Testis (tissue), 2 donors: ENCODE measurements around the gene NOP58.

Source experiments
- POLR2A ChIP-seq: fragments of 450-650 bp; IDR thresholded peaks from one replicate; pipeline ENCODE4 v1.6.1; 2017; ENCODE audit warnings: antibody characterized with exemption, mild to moderate bottlenecking, moderate library complexity
- TF ChIP-seq, protein P1 (sequence below), 3 experiments: fragments of 450-650 bp in 2 of 3; fragments of 200-600 bp in 1 of 3; sonication (generic) in 1 of 3; IDR thresholded peaks; one replicate each; pipeline ENCODE4 v1.5.1; 2016 to 2019; ENCODE audit warnings: antibody characterized with exemption in 3 of 3, mild to moderate bottlenecking in 2 of 3, moderate library complexity in 1 of 3

GRCh38 chr2:202270487-202270886 lies 4.9 kb downstream of the NOP58 start:
- no peak for TF ChIP-seq POLR2A
- TF ChIP-seq, protein P1, sequence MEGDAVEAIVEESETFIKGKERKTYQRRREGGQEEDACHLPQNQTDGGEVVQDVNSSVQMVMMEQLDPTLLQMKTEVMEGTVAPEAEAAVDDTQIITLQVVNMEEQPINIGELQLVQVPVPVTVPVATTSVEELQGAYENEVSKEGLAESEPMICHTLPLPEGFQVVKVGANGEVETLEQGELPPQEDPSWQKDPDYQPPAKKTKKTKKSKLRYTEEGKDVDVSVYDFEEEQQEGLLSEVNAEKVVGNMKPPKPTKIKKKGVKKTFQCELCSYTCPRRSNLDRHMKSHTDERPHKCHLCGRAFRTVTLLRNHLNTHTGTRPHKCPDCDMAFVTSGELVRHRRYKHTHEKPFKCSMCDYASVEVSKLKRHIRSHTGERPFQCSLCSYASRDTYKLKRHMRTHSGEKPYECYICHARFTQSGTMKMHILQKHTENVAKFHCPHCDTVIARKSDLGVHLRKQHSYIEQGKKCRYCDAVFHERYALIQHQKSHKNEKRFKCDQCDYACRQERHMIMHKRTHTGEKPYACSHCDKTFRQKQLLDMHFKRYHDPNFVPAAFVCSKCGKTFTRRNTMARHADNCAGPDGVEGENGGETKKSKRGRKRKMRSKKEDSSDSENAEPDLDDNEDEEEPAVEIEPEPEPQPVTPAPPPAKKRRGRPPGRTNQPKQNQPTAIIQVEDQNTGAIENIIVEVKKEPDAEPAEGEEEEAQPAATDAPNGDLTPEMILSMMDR (IDR thresholded peaks at IDR 0.05): no peak
